PC-3 (cell line): ENCODE data around the gene MYADM. TPM values are rescaled to one million over a fixed set of nuclear protein-coding genes. Genes with fewer than 3 reads are reported as not detected.

ENCODE experiments used
- ATAC-seq: fragments of 200-7000 bp; cut with Tn5 transposase; 2 replicates; pipeline ENCODE4 v1.9.1; 2020; ENCODE audit warnings: mild to moderate bottlenecking, moderate library complexity
- BruUV-seq: library from RNA; stranded (reverse); fragments of 400-500 nt; replicated peaks from 2 replicates; lab custom pipeline; 2021; lab: Mats Ljungman, UMichigan
- CTCF ChIA-PET: fragments of 300-600 bp; sonication (Branson Sonifier 250); formaldehyde crosslinking; loops from one replicate; lab custom pipeline; 2022; ENCODE audit warnings: antibody characterized with exemption; lab: Charles Lee
- POLR2A ChIA-PET: fragments of 300-600 bp; sonication (Branson Sonifier 250); formaldehyde crosslinking; loops from one replicate; lab custom pipeline; 2022; ENCODE audit warnings: antibody characterized with exemption; ENCODE audit not compliant: unreplicated experiment; lab: Charles Lee
- DNase-seq: peaks from one replicate; pipeline ENCODE4 v3.0.0-alpha.2; 2015
- H2AFZ ChIP-seq: fragments of 300-600 bp; sonication (generic); 2 replicates; pipeline ENCODE4 v1.6.0; 2016; ENCODE audit warnings: antibody characterized with exemption, low read length
- H3F3A ChIP-seq: fragments of 300-600 bp; sonication (generic); one replicate; pipeline ENCODE4 v1.6.0; 2017; ENCODE audit warnings: antibody characterized with exemption, low read length, control low read depth, mild to moderate bottlenecking; ENCODE audit not compliant: unreplicated experiment
- H3K27ac ChIP-seq: fragments of 300-600 bp; sonication (generic); 2 replicates; pipeline ENCODE4 v1.5.1; 2016; ENCODE audit warnings: mild to moderate bottlenecking, low read length
- H3K27me3 ChIP-seq: fragments of 300-600 bp; sonication (generic); 2 replicates; pipeline ENCODE4 v1.6.1; 2016; ENCODE audit warnings: low read length, mixed read lengths
- H3K36me3 ChIP-seq: fragments of 300-600 bp; sonication (generic); 2 replicates; pipeline ENCODE4 v1.6.1; 2016; ENCODE audit warnings: low read depth, mixed run types, low read length, mixed read lengths
- H3K4me1 ChIP-seq: fragments of 300-600 bp; sonication (generic); 2 replicates; pipeline ENCODE4 v1.5.1; 2016; ENCODE audit warnings: low read length; ENCODE audit not compliant: insufficient read depth
- H3K4me2 ChIP-seq: fragments of 300-600 bp; sonication (generic); 2 replicates; pipeline ENCODE4 v1.6.0; 2016; ENCODE audit warnings: low read length
- H3K4me3 ChIP-seq: fragments of 300-600 bp; sonication (generic); 2 replicates; pipeline ENCODE4 v1.5.1; 2016; ENCODE audit warnings: mild to moderate bottlenecking, low read length, mixed read lengths
- H3K79me2 ChIP-seq: fragments of 300-600 bp; sonication (generic); 2 replicates; pipeline ENCODE4 v1.6.1; 2017; ENCODE audit warnings: low read length, mixed read lengths
- H3K9ac ChIP-seq: fragments of 300-600 bp; sonication (generic); 2 replicates; pipeline ENCODE4 v1.6.0; 2016; ENCODE audit warnings: mild to moderate bottlenecking, low read length
- H3K9me2 ChIP-seq: fragments of 300-600 bp; sonication (generic); replicated peaks from 2 replicates; pipeline ENCODE4 v1.6.1; 2016; ENCODE audit warnings: mixed run types, low read length, mixed read lengths
- H3K9me3 ChIP-seq: fragments of 300-600 bp; sonication (generic); 2 replicates; pipeline ENCODE4 v1.6.1; 2016; ENCODE audit warnings: low read length, mixed read lengths
- H4K20me1 ChIP-seq: fragments of 300-600 bp; sonication (generic); 2 replicates; pipeline ENCODE4 v1.6.1; 2016; ENCODE audit warnings: low read length, mixed read lengths
- CTCF ChIP-seq: fragments of 300-600 bp; sonication (generic); conservative IDR thresholded peaks from 2 replicates; pipeline ENCODE4 v1.5.1; 2017; ENCODE audit warnings: antibody characterized with exemption, low read depth, mild to moderate bottlenecking, low read length
- EZH2 ChIP-seq: fragments of 300-600 bp; sonication (generic); IDR thresholded peaks from one replicate; pipeline ENCODE4 v1.6.1; 2017; ENCODE audit warnings: antibody characterized with exemption, mild to moderate bottlenecking, low read length; ENCODE audit not compliant: unreplicated experiment
- EZH2phosphoT487 ChIP-seq: fragments of 300-600 bp; sonication (generic); IDR thresholded peaks from 2 replicates; pipeline ENCODE4 v1.6.1; 2018; ENCODE audit warnings: mild to moderate bottlenecking, antibody characterized with exemption, low read length, borderline replicate concordance
- intact Hi-C: fragments of 100-400 bp; cut with micrococcal nuclease; formaldehyde crosslinking; loops from 2 replicates; pipeline ENCODE4 v1.9.0; 2023
- total RNA-seq: library from RNA; depleted of rRNA; stranded (reverse); fragments of >200 nt; gene quantifications from 2 replicates; pipeline ENCODE4 v1.2.3, GENCODE V29; 2014

The MYADM gene
- total RNA-seq, 1 experiment from 2014 or later, result 63.5 TPM

- intact Hi-C loops, result loop anchor here (1.0 kb wide), 1 partner anchor 24 kb away; no protein-coding TSS in a partner anchor
- Histone ChIP-seq H3K9me3 (no peaks in the 10 kb centered on the region), H3K27me3 (no peaks in the 10 kb centered on the region), H3K27ac (peak overlapping the region; percentile 88), H4K20me1 (no peaks in the 10 kb centered on the region), H3K79me2 (peaks cover 31% of the 10 kb centered on the region), H3K9ac (peak overlapping the region; percentile 83), H3F3A (no peaks in the 10 kb centered on the region), H3K4me3 (peak overlapping the region; percentile 52), H3K9me2 (no peaks in the 10 kb centered on the region), H3K4me1 (peaks cover 35% of the 10 kb centered on the region), H3K36me3 (no peaks in the 10 kb centered on the region), H3K4me2 (peak overlapping the region; percentile 87), H2AFZ (0 out of 2 replicates have a peak overlapping the region, but pooled peaks have one; percentile 18)
- POLR2A ChIA-PET, result interaction anchor here (0.5 to 1.0 kb wide), 6 partner anchors 11 to 478 kb away, joined by 3 to 5 read pairs (median 4); no protein-coding TSS in a partner anchor
- DNase-seq (peak; percentile 82), ATAC-seq (peak; percentile 32)
- BruUV-seq, result no TSS peak
- TF ChIP-seq EZH2 (no peak), CTCF (no peak), EZH2phosphoT487 (no peak)
- CTCF ChIA-PET, result interaction anchor here (1.0 kb wide), 3 partner anchors 114 to 165 kb away, joined by 3 to 8 read pairs (median 3); no protein-coding TSS in a partner anchor
These were observed 1.5 kb upstream of the MYADM start for GRCh38 chr19:53865918-53866864.

- POLR2A ChIA-PET, result interaction anchor here (0.6 to 1.1 kb wide), 8 partner anchors 10 to 322 kb away, joined by 3 to 10 read pairs (median 4); no protein-coding TSS in a partner anchor
- no peaks in the 10 kb centered on the region for H3K9me2 ChIP-seq
- no peaks in the 10 kb centered on the region for H3K36me3 ChIP-seq
- peak overlapping the region; percentile 52 for H3K4me3 ChIP-seq
- DNase-seq (no peak), ATAC-seq (no peak)
- peak overlapping the region; percentile 88 for H3K27ac ChIP-seq
- peaks cover 35% of the 10 kb centered on the region for H3K4me1 ChIP-seq
- BruUV-seq, result no TSS peak
- TF ChIP-seq CTCF, result no peak
- no peak for TF ChIP-seq EZH2phosphoT487
- TF ChIP-seq EZH2, result no peak
- no peaks in the 10 kb centered on the region for H3K9me3 ChIP-seq
- no peaks in the 10 kb centered on the region for H3K27me3 ChIP-seq
- intact Hi-C loops, result loop anchor here (1.0 kb wide), 1 partner anchor 25 kb away; no protein-coding TSS in a partner anchor
- H3K4me2 ChIP-seq, result peak overlapping the region; percentile 87
- no peaks in the 10 kb centered on the region for H3F3A ChIP-seq
- H4K20me1 ChIP-seq, result no peaks in the 10 kb centered on the region
- H3K9ac ChIP-seq, result peak overlapping the region; percentile 83
- peaks cover 36% of the 10 kb centered on the region for H3K79me2 ChIP-seq
- H2AFZ ChIP-seq, result no peak overlapping the region
- CTCF ChIA-PET, result interaction anchor here (1.0 kb wide), 1 partner anchor 157 kb away, joined by 3 read pairs; no protein-coding TSS in a partner anchor
These were observed 838 bp upstream of the MYADM start for GRCh38 chr19:53866865-53867224.
